Cortex of kidney (tissue), 1 donor: ENCODE results near the gene TCHP.
"Not testable (repeated sequence)": the region's sequence is repeated elsewhere in the genome, so short reads cannot be mapped to it uniquely, and the experiment has no call there.

Experiments used
- DNase-seq: peaks from one replicate; lab custom pipeline; 2025; lab: John Stamatoyannopoulos, UW

TCHP gene

GRCh38 chr12:109910254-109910968 is 10.3 kb downstream of the TCHP start:
- no peak for DNase-seq

- no peak for DNase-seq
Observed at GRCh38 chr12:109910969-109911348, 10.9 kb downstream of the TCHP start.

GRCh38 chr12:109912855-109913321 is 12.8 kb downstream of the TCHP start:
- DNase-seq = no peak

- DNase-seq = no peak
Observed at GRCh38 chr12:109914461-109914860, 14.4 kb downstream of the TCHP start.

- no peak for DNase-seq
Observed at GRCh38 chr12:109915171-109916040, 15.3 kb downstream of the TCHP start.

- DNase-seq = no peak
Observed at GRCh38 chr12:109916045-109916444, 16.0 kb downstream of the TCHP start.

- DNase-seq = no peak
Observed at GRCh38 chr12:109919456-109919855, 19.4 kb downstream of the TCHP start.

- DNase-seq = no peak
Observed at GRCh38 chr12:109920261-109920780, 20.2 kb downstream of the TCHP start.

- DNase-seq = no peak
Observed at GRCh38 chr12:109921982-109922381, 21.9 kb downstream of the TCHP start.

GRCh38 chr12:109923038-109923437 is 23.0 kb downstream of the TCHP start:
- DNase-seq = no peak

- DNase-seq = no peak
Observed at GRCh38 chr12:109923481-109924245, 23.6 kb downstream of the TCHP start.

GRCh38 chr12:109925185-109925840 is 25.2 kb downstream of the TCHP start:
- no peak for DNase-seq

- no peak for DNase-seq
Observed at GRCh38 chr12:109926016-109926415, 25.9 kb downstream of the TCHP start.

- no peak for DNase-seq
Observed at GRCh38 chr12:109926488-109927210, 26.6 kb downstream of the TCHP start.

GRCh38 chr12:109927622-109928021 is 27.5 kb downstream of the TCHP start:
- no peak for DNase-seq

- no peak for DNase-seq
Observed at GRCh38 chr12:109928058-109928656, 28.1 kb downstream of the TCHP start.

- DNase-seq = not testable (repeated sequence)
Observed at GRCh38 chr12:109929326-109929725, 29.3 kb downstream of the TCHP start.

GRCh38 chr12:109930028-109930800 is 30.1 kb downstream of the TCHP start:
- DNase-seq = no peak

GRCh38 chr12:109931143-109931542 is 31.1 kb downstream of the TCHP start:
- DNase-seq = no peak
